Naive thymus-derived CD4-positive, alpha-beta T cell (primary cell): ENCODE measurements around the gene BCL11A. TPM values are rescaled to one million over a fixed set of nuclear protein-coding genes. Genes with fewer than 3 reads are reported as not detected.
A peak's percentile ranks its signal among the peaks of the same experiment; 100 is the strongest.

Source experiments
- ATAC-seq: fragments of 150-1000 bp; cut with Tn5 transposase; 2 replicates; pipeline ENCODE4 v1.10.0; 2021; ENCODE audit warnings: mild to moderate bottlenecking, moderate library complexity
- CTCF ChIA-PET: fragments of 350-600 bp; sonication (Branson Sonifier 250); formaldehyde crosslinking; loops from one replicate; lab custom pipeline; 2021; ENCODE audit warnings: antibody characterized with exemption; lab: Charles Lee
- POLR2A ChIA-PET: fragments of 350-600 bp; sonication (Branson Sonifier 250); formaldehyde crosslinking; loops from one replicate; lab custom pipeline; 2021; ENCODE audit warnings: antibody characterized with exemption, inconsistent platforms; lab: Charles Lee
- DNase-seq, 9 donors: peaks; one replicate each; pipeline versions ENCODE4 v3.0.0 to v3.0.0-alpha.2; 2020 to 2022; ENCODE audit warnings: mixed read lengths in 1 of 9
- H3K27ac ChIP-seq: one replicate; pipeline ENCODE4 v1.7.0; 2013; ENCODE audit warnings: mild to moderate bottlenecking, low read depth, low read length, moderate library complexity
- H3K27me3 ChIP-seq, 2 donors: one replicate each; pipeline ENCODE4 v1.7.0; 2013; ENCODE audit warnings: low read length in 2 of 2, mild to moderate bottlenecking in 2 of 2, moderate library complexity in 2 of 2; ENCODE audit not compliant: control insufficient read depth in 2 of 2, insufficient read depth in 2 of 2
- H3K36me3 ChIP-seq, 3 experiments: 1 replicate in 2 of 3; 2 replicates in 1 of 3; pipeline ENCODE4 v1.7.0; 2013; ENCODE audit warnings: low read length in 3 of 3, mild to moderate bottlenecking in 3 of 3, moderate library complexity in 1 of 3; ENCODE audit not compliant: insufficient read depth in 3 of 3, control insufficient read depth in 2 of 3
- H3K4me1 ChIP-seq, 2 donors: one replicate each; pipeline ENCODE4 v1.7.0; 2013; ENCODE audit warnings: low read length in 2 of 2, mild to moderate bottlenecking in 2 of 2, moderate library complexity in 1 of 2; ENCODE audit not compliant: control insufficient read depth in 2 of 2, insufficient read depth in 2 of 2
- H3K4me3 ChIP-seq: 2 replicates; pipeline ENCODE4 v1.7.0; 2013; ENCODE audit warnings: mild to moderate bottlenecking, low read length
- H3K9me3 ChIP-seq, 3 experiments: 1 replicate in 2 of 3; 2 replicates in 1 of 3; pipeline ENCODE4 v1.7.0; 2013; ENCODE audit warnings: low read length in 3 of 3; ENCODE audit not compliant: control insufficient read depth in 2 of 3
- H3K27ac Mint-ChIP-seq, 9 donors: one replicate each; pipeline ENCODE4 v1.8.0; 2020 to 2022; ENCODE audit warnings: mixed read lengths in 9 of 9, mild to moderate bottlenecking in 8 of 9, moderate library complexity in 5 of 9, inconsistent platforms in 2 of 9
- H3K27me3 Mint-ChIP-seq, 5 donors: one replicate each; pipeline ENCODE4 v1.8.0; 2021 to 2022; ENCODE audit warnings: mixed read lengths in 5 of 5, mild to moderate bottlenecking in 1 of 5
- H3K36me3 Mint-ChIP-seq, 5 donors: one replicate each; pipeline ENCODE4 v1.8.0; 2020 to 2022; ENCODE audit warnings: mixed read lengths in 5 of 5, mild to moderate bottlenecking in 3 of 5, inconsistent platforms in 1 of 5
- H3K4me1 Mint-ChIP-seq, 7 donors: one replicate each; pipeline ENCODE4 v1.8.0; 2020 to 2022; ENCODE audit warnings: mixed read lengths in 7 of 7, mild to moderate bottlenecking in 3 of 7, inconsistent platforms in 1 of 7
- H3K4me3 Mint-ChIP-seq, 10 donors: one replicate each; pipeline ENCODE4 v1.8.0; 2020 to 2022; ENCODE audit warnings: mild to moderate bottlenecking in 10 of 10, mixed read lengths in 10 of 10, moderate library complexity in 6 of 10, inconsistent platforms in 2 of 10
- H3K9me3 Mint-ChIP-seq, 11 donors: one replicate each; pipeline ENCODE4 v1.8.0; 2020 to 2022; ENCODE audit warnings: mixed read lengths in 11 of 11, mild to moderate bottlenecking in 4 of 11, inconsistent platforms in 1 of 11, moderate library complexity in 1 of 11
- intact Hi-C, 2 donors: fragments of 100-400 bp; cut with micrococcal nuclease; formaldehyde crosslinking; loops; one replicate each; pipeline ENCODE4 v1.15.1; 2023
- polyA plus RNA-seq, 2 donors: library from polyadenylated mRNA; unstranded; fragments of 300-500 nt; fragmentation: Illumina TruSeq; gene quantifications; one replicate each; pipeline ENCODE4 v1.2.3, GENCODE V29; 2021
- total RNA-seq, 6 experiments: library from RNA in 5 of 6; stranded (reverse) in 5 of 6; gene quantifications; 1 replicate in 5 of 6; 2 replicates in 1 of 6; pipeline ENCODE4 v1.2.3 and lab custom pipeline; 2021 to 2026

BCL11A gene
- total and polyA plus RNA-seq, 7 experiments from 2014 or later: 1.5 to 26.2 (median 2.5) TPM; not detected in 1

- peaks cover 0 to 2% (median 0%) of the 10 kb centered on the region in 7 donors for H3K4me1 Mint-ChIP-seq
- no peaks in the 10 kb centered on the region for H3K9me3 Mint-ChIP-seq
- H3K9me3 ChIP-seq: no peaks in the 10 kb centered on the region
- no peaks in the 10 kb centered on the region for H3K4me1 ChIP-seq
- no peaks in the 10 kb centered on the region for H3K27me3 ChIP-seq
- no peak overlapping the region for H3K27ac ChIP-seq
- H3K27ac Mint-ChIP-seq: peak overlapping the region in 1 of 9 donors; percentile 2
- ChIA-PET POLR2A (no interaction called here), CTCF (no interaction called here)
- H3K36me3 Mint-ChIP-seq: no peaks in the 10 kb centered on the region
- no peaks in the 10 kb centered on the region for H3K36me3 ChIP-seq
- intact Hi-C loops: no loop called here
- H3K27me3 Mint-ChIP-seq: peaks cover 2 to 13% (median 7%) of the 10 kb centered on the region in 5 donors
- no peak for ATAC-seq
- DNase-seq: no peak
- H3K4me3 ChIP-seq: no peak overlapping the region
- H3K4me3 Mint-ChIP-seq: no peak overlapping the region
Measured at GRCh38 chr2:60490441-60490840, 63.0 kb downstream of the BCL11A start.

GRCh38 chr2:60489289-60489688 is 64.2 kb downstream of the BCL11A start:
- DNase-seq (no peak), ATAC-seq (no peak)
- Histone ChIP-seq H3K27me3 (no peaks in the 10 kb centered on the region), H3K9me3 (no peaks in the 10 kb centered on the region), H3K4me3 (no peak overlapping the region), H3K27ac (no peak overlapping the region), H3K4me1 (no peaks in the 10 kb centered on the region), H3K36me3 (no peaks in the 10 kb centered on the region)
- no peak overlapping the region for H3K4me3 Mint-ChIP-seq
- no peaks in the 10 kb centered on the region for H3K36me3 Mint-ChIP-seq
- CTCF ChIA-PET: no interaction called here
- peaks cover 5 to 15% (median 8%) of the 10 kb centered on the region in 5 donors for H3K27me3 Mint-ChIP-seq
- intact Hi-C loops: no loop called here
- H3K27ac Mint-ChIP-seq: peak overlapping the region in 1 of 9 donors; percentile 81
- no peaks in the 10 kb centered on the region for H3K9me3 Mint-ChIP-seq
- POLR2A ChIA-PET: no interaction called here
- H3K4me1 Mint-ChIP-seq: peaks cover 0 to 2% (median 1%) of the 10 kb centered on the region in 7 donors

- POLR2A ChIA-PET: no interaction called here
Measured at GRCh38 chr2:60488291-60488690, 65.2 kb downstream of the BCL11A start.

GRCh38 chr2:60487174-60487573 is 66.3 kb downstream of the BCL11A start:
- no peaks in the 10 kb centered on the region for H3K36me3 ChIP-seq
- no peak for ATAC-seq
- H3K27ac ChIP-seq: no peak overlapping the region
- no peaks in the 10 kb centered on the region for H3K4me1 ChIP-seq
- Mint-ChIP-seq H3K9me3 (no peaks in the 10 kb centered on the region), H3K27ac (no peak overlapping the region), H3K4me3 (no peak overlapping the region), H3K27me3 (peaks cover 4 to 32% (median 23%) of the 10 kb centered on the region in 5 donors), H3K36me3 (no peaks in the 10 kb centered on the region), H3K4me1 (peaks cover 0 to 9% (median 6%) of the 10 kb centered on the region in 7 donors)
- ChIA-PET CTCF (no interaction called here), POLR2A (no interaction called here)
- no peaks in the 10 kb centered on the region for H3K9me3 ChIP-seq
- no peak for DNase-seq
- no peak overlapping the region for H3K4me3 ChIP-seq
- H3K27me3 ChIP-seq: no peaks in the 10 kb centered on the region
- intact Hi-C loops: no loop called here

More at GRCh38 chr2:60488291-60488690, 65.2 kb downstream of the BCL11A start:
- Mint-ChIP-seq H3K4me3 (no peak overlapping the region), H3K36me3 (no peaks in the 10 kb centered on the region), H3K27me3 (peaks cover 4 to 23% (median 14%) of the 10 kb centered on the region in 5 donors), H3K9me3 (no peaks in the 10 kb centered on the region), H3K4me1 (peaks cover 0 to 8% (median 5%) of the 10 kb centered on the region in 7 donors), H3K27ac (no peak overlapping the region)
- no peak for DNase-seq
- Histone ChIP-seq H3K4me3 (no peak overlapping the region), H3K27ac (no peak overlapping the region), H3K9me3 (no peaks in the 10 kb centered on the region), H3K27me3 (no peaks in the 10 kb centered on the region), H3K4me1 (no peaks in the 10 kb centered on the region), H3K36me3 (no peaks in the 10 kb centered on the region)
- intact Hi-C loops: no loop called here
- CTCF ChIA-PET: no interaction called here
- ATAC-seq: no peak

GRCh38 chr2:60486551-60486950 is 66.9 kb downstream of the BCL11A start:
- intact Hi-C loops: no loop called here
- peaks cover 9 to 38% (median 28%) of the 10 kb centered on the region in 5 donors for H3K27me3 Mint-ChIP-seq
- ChIA-PET CTCF (no interaction called here), POLR2A (no interaction called here)
- no peak overlapping the region for H3K4me3 ChIP-seq
- H3K9me3 ChIP-seq: no peaks in the 10 kb centered on the region
- H3K36me3 ChIP-seq: no peaks in the 10 kb centered on the region
- peaks cover 0 to 15% (median 7%) of the 10 kb centered on the region in 7 donors for H3K4me1 Mint-ChIP-seq
- H3K27ac ChIP-seq: no peak overlapping the region
- H3K4me3 Mint-ChIP-seq: no peak overlapping the region
- no peaks in the 10 kb centered on the region for H3K27me3 ChIP-seq
- H3K4me1 ChIP-seq: no peaks in the 10 kb centered on the region
- H3K36me3 Mint-ChIP-seq: no peaks in the 10 kb centered on the region
- no peak overlapping the region for H3K27ac Mint-ChIP-seq
- H3K9me3 Mint-ChIP-seq: no peaks in the 10 kb centered on the region
- DNase-seq: no peak
- ATAC-seq: no peak

- CTCF ChIA-PET: no interaction called here
- H3K27me3 ChIP-seq: no peaks in the 10 kb centered on the region
- DNase-seq: no peak
- Mint-ChIP-seq H3K9me3 (no peaks in the 10 kb centered on the region), H3K27ac (peak overlapping the region in 1 of 9 donors; percentile 40), H3K4me3 (no peak overlapping the region), H3K36me3 (no peaks in the 10 kb centered on the region), H3K27me3 (peaks cover 13 to 43% (median 29%) of the 10 kb centered on the region in 5 donors), H3K4me1 (peaks cover 0 to 20% (median 7%) of the 10 kb centered on the region in 7 donors)
- no peak overlapping the region for H3K27ac ChIP-seq
- POLR2A ChIA-PET: no interaction called here
- H3K9me3 ChIP-seq: no peaks in the 10 kb centered on the region
- no peaks in the 10 kb centered on the region for H3K4me1 ChIP-seq
- H3K36me3 ChIP-seq: no peaks in the 10 kb centered on the region
- ATAC-seq: no peak
- intact Hi-C loops: no loop called here
- no peak overlapping the region for H3K4me3 ChIP-seq
Measured at GRCh38 chr2:60486067-60486466, 67.4 kb downstream of the BCL11A start.

- Histone ChIP-seq H3K27me3 (no peaks in the 10 kb centered on the region), H3K27ac (no peak overlapping the region)
- POLR2A ChIA-PET: no interaction called here
Measured at GRCh38 chr2:60485550-60485949, 67.9 kb downstream of the BCL11A start.

More at GRCh38 chr2:60485550-60485949, 67.9 kb downstream of the BCL11A start:
- Histone ChIP-seq H3K36me3 (no peaks in the 10 kb centered on the region), H3K4me1 (no peaks in the 10 kb centered on the region), H3K4me3 (no peak overlapping the region), H3K9me3 (no peaks in the 10 kb centered on the region)
- no peak for DNase-seq
- CTCF ChIA-PET: no interaction called here
- Mint-ChIP-seq H3K27me3 (peaks cover 13 to 48% (median 30%) of the 10 kb centered on the region in 5 donors), H3K27ac (no peak overlapping the region), H3K36me3 (no peaks in the 10 kb centered on the region), H3K9me3 (no peaks in the 10 kb centered on the region), H3K4me1 (peaks cover 0 to 20% (median 7%) of the 10 kb centered on the region in 7 donors), H3K4me3 (no peak overlapping the region)
- ATAC-seq: no peak
- intact Hi-C loops: no loop called here
